K562 (cell line): ENCODE measurements around the gene PGBD4. TPM values are rescaled to one million over a fixed set of nuclear protein-coding genes. Genes with fewer than 3 reads are reported as not detected.

ENCODE experiments used
- ARHGAP35 ChIP-seq: fragments of 450-650 bp; IDR thresholded peaks from 2 replicates; pipeline ENCODE4 v1.6.1; 2018; ENCODE audit not compliant: partially characterized antibody
- ARID1B ChIP-seq: fragments of 450-650 bp; IDR thresholded peaks from 2 replicates; pipeline ENCODE4 v1.6.1; 2016; ENCODE audit warnings: antibody characterized with exemption, mild to moderate bottlenecking, inconsistent platforms
- CTBP1 ChIP-seq: fragments of 450-650 bp; IDR thresholded peaks from 2 replicates; pipeline ENCODE4 v1.6.1; 2016; ENCODE audit warnings: borderline replicate concordance
- ETV5 ChIP-seq: sonication (generic); formaldehyde crosslinking; IDR thresholded peaks from 2 replicates; pipeline ENCODE4 v1.4.0; 2020; ENCODE audit warnings: low read depth, mild to moderate bottlenecking, missing genetic modification reagents
- IRF2 ChIP-seq: sonication (generic); formaldehyde crosslinking; IDR thresholded peaks from 2 replicates; pipeline ENCODE4 v1.8.1; 2022; ENCODE audit warnings: mild to moderate bottlenecking, missing genetic modification reagents
- LCOR ChIP-seq: sonication (generic); formaldehyde crosslinking; IDR thresholded peaks from 2 replicates; pipeline ENCODE4 v1.8.0; 2022; ENCODE audit warnings: mild to moderate bottlenecking, missing genetic modification reagents
- MBD2 ChIP-seq: sonication (generic); IDR thresholded peaks from 2 replicates; pipeline ENCODE4 v1.6.1; 2016; ENCODE audit warnings: low read depth, borderline replicate concordance
- NCOA2 ChIP-seq, 2 experiments: fragments of 450-650 bp; IDR thresholded peaks; 2 replicates each; pipeline ENCODE4 v1.6.1; 2018; ENCODE audit warnings: mild to moderate bottlenecking in 2 of 2, moderate library complexity in 1 of 2; ENCODE audit not compliant: partially characterized antibody in 2 of 2
- NFIX ChIP-seq: fragments of 250-450 bp; sonication (Bioruptor Pico); IDR thresholded peaks from 2 replicates; pipeline ENCODE4 v1.4.0; 2020; ENCODE audit warnings: low read depth, mild to moderate bottlenecking, moderate library complexity
- PCBP2 ChIP-seq: fragments of 200-400 bp; formaldehyde crosslinking; IDR thresholded peaks from 2 replicates; pipeline ENCODE4 v1.6.1; 2018; ENCODE audit warnings: low read length, low read depth, mild to moderate bottlenecking, moderate library complexity; ENCODE audit not compliant: poor library complexity, severe bottlenecking
- RCOR1 ChIP-seq, 2 experiments: IDR thresholded peaks; 2 replicates each; pipeline ENCODE4 v1.6.1; 2012; ENCODE audit warnings: low read depth in 2 of 2, low read length in 2 of 2, borderline replicate concordance in 1 of 2, improper control_type of control experiment in 1 of 2
- SOX6 ChIP-seq: fragments of 450-650 bp; IDR thresholded peaks from 2 replicates; pipeline ENCODE4 v1.6.1; 2014; ENCODE audit warnings: mild to moderate bottlenecking
- TCF7 ChIP-seq: sonication (generic); IDR thresholded peaks from 2 replicates; pipeline ENCODE4 v1.6.1; 2016; ENCODE audit warnings: antibody characterized with exemption, borderline replicate concordance
- TEAD4 ChIP-seq, 2 experiments: sonication (generic) in 1 of 2; formaldehyde crosslinking in 1 of 2; IDR thresholded peaks; 2 replicates each; pipeline versions ENCODE4 v1.6.1 to v1.8.0; 2012 to 2022; ENCODE audit warnings: borderline replicate concordance in 1 of 2, inconsistent platforms in 1 of 2, low read length in 1 of 2, mild to moderate bottlenecking in 1 of 2, missing genetic modification reagents in 1 of 2
- ZFX ChIP-seq: sonication (generic); formaldehyde crosslinking; IDR thresholded peaks from 2 replicates; pipeline ENCODE4 v1.8.0; 2022; ENCODE audit warnings: mild to moderate bottlenecking, missing genetic modification reagents, moderate library complexity
- ZNF224 ChIP-seq: sonication (generic); formaldehyde crosslinking; IDR thresholded peaks from 2 replicates; pipeline ENCODE4 v1.8.0; 2022; ENCODE audit warnings: mild to moderate bottlenecking, missing genetic modification reagents
- ZNF76 ChIP-seq: fragments of 250-450 bp; sonication (Bioruptor Pico); IDR thresholded peaks from 2 replicates; pipeline ENCODE4 v1.4.0; 2020; ENCODE audit warnings: mild to moderate bottlenecking, moderate library complexity, borderline replicate concordance
- polyA plus RNA-seq, 8 experiments: library from polyadenylated mRNA; depleted of rRNA in 4 of 8; stranded (reverse) in 5 of 8; unstranded in 3 of 8; fragments of >200 nt; fragmentation: Nextera tagmentation in 2 of 8; fragmentation: Illumina TruSeq in 1 of 8; extraction: Ambion mirVana in 2 of 8; extraction: Trizol in 1 of 8; gene quantifications; 2 replicates each; pipeline versions ENCODE4 v1.2.1 to v1.2.3, GENCODE V29; 2011 to 2014; ENCODE audit warnings: inconsistent platforms in 1 of 8, missing spikeins in 1 of 8
- total RNA-seq, 7 experiments: library from RNA; depleted of rRNA in 6 of 7; stranded (reverse); fragments of >200 nt in 6 of 7; fragmentation: Illumina TruSeq in 2 of 7; extraction: Trizol in 2 of 7; gene quantifications; 2 replicates each; pipeline versions ENCODE4 v1.2.1 to v1.2.3, GENCODE V29; 2011 to 2021; ENCODE audit warnings: low replicate concordance in 1 of 7
- TF ChIP-seq, protein P1 (sequence below): IDR thresholded peaks from 2 replicates; pipeline ENCODE4 v1.6.1; 2014; ENCODE audit warnings: antibody characterized with exemption
- TF ChIP-seq, protein P2 (sequence below): fragments of 250-450 bp; sonication (Bioruptor Pico); IDR thresholded peaks from 2 replicates; pipeline ENCODE4 v1.4.0; 2020
- TF ChIP-seq, protein P3 (sequence below): fragments of 450-650 bp; IDR thresholded peaks from 2 replicates; pipeline ENCODE4 v1.6.1; 2016
- TF ChIP-seq, protein P4 (sequence below): IDR thresholded peaks from 2 replicates; pipeline ENCODE4 v1.6.1; 2012; ENCODE audit warnings: low read depth, low read length, improper control_type of control experiment, borderline replicate concordance
- TF ChIP-seq, protein P5 (sequence below): sonication (generic); formaldehyde crosslinking; IDR thresholded peaks from 2 replicates; pipeline ENCODE4 v1.8.1; 2023; ENCODE audit warnings: mild to moderate bottlenecking, missing genetic modification reagents

Gene PGBD4
- total and polyA plus RNA-seq, 9 of the 15 experiments (the other 6 are each of a cell fraction or from before 2014, with no cell fraction given), result 2.1 to 4.9 (median 2.7) TPM

DNA sequence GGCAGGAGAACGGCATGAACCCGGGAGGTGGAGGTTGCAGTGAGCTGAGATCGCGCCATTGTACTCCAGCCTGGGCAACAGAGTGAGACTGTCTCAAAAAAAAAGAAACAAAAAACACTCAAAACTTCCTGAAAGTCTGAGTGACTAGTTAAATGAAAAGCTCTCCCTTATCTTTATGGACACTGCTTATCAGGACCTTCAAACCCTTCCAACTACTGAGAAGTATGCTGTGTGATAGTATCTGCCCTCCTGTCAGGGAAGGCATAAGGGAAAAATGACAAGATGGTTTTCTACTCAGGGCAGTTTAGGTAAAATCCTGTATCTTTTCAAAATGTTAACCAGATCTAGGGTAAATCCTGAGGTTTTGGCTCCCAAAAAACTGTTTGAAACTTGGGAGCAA, 22.0 kb upstream of the PGBD4 start (continued):
- no peak for TF ChIP-seq ZNF224 (CRISPR knock-in tag)
- no peak for TF ChIP-seq TCF7
- TF ChIP-seq, protein P1, sequence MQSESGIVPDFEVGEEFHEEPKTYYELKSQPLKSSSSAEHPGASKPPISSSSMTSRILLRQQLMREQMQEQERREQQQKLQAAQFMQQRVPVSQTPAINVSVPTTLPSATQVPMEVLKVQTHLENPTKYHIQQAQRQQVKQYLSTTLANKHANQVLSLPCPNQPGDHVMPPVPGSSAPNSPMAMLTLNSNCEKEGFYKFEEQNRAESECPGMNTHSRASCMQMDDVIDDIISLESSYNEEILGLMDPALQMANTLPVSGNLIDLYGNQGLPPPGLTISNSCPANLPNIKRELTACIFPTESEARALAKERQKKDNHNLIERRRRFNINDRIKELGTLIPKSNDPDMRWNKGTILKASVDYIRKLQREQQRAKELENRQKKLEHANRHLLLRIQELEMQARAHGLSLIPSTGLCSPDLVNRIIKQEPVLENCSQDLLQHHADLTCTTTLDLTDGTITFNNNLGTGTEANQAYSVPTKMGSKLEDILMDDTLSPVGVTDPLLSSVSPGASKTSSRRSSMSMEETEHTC, result no peak
- no peak for TF ChIP-seq NCOA2 (IDR thresholded peaks at IDR 0.05; ENCODE audit: partially characterized antibody in 2 of 2)
- TF ChIP-seq IRF2 (CRISPR knock-in tag), result no peak
- peak; percentile 86 for TF ChIP-seq ARID1B
- TF ChIP-seq, protein P2, sequence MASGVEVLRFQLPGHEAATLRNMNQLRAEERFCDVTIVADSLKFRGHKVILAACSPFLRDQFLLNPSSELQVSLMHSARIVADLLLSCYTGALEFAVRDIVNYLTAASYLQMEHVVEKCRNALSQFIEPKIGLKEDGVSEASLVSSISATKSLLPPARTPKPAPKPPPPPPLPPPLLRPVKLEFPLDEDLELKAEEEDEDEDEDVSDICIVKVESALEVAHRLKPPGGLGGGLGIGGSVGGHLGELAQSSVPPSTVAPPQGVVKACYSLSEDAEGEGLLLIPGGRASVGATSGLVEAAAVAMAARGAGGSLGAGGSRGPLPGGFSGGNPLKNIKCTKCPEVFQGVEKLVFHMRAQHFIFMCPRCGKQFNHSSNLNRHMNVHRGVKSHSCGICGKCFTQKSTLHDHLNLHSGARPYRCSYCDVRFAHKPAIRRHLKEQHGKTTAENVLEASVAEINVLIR (CRISPR knock-in tag), result no peak
- TF ChIP-seq ZFX (CRISPR knock-in tag), result no peak
- no peak for TF ChIP-seq ZNF76 (CRISPR knock-in tag)
- peak; percentile 64 for TF ChIP-seq TEAD4 (IDR thresholded peaks at IDR 0.05; ENCODE audit: low read length)
- no peak for TF ChIP-seq TEAD4 (CRISPR knock-in tag; IDR thresholded peaks at IDR 0.05; ENCODE audit: borderline replicate concordance)
- TF ChIP-seq MBD2, result no peak
- TF ChIP-seq, protein P3, sequence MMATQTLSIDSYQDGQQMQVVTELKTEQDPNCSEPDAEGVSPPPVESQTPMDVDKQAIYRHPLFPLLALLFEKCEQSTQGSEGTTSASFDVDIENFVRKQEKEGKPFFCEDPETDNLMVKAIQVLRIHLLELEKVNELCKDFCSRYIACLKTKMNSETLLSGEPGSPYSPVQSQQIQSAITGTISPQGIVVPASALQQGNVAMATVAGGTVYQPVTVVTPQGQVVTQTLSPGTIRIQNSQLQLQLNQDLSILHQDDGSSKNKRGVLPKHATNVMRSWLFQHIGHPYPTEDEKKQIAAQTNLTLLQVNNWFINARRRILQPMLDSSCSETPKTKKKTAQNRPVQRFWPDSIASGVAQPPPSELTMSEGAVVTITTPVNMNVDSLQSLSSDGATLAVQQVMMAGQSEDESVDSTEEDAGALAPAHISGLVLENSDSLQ, result peak; percentile 77
- TF ChIP-seq, protein P4, sequence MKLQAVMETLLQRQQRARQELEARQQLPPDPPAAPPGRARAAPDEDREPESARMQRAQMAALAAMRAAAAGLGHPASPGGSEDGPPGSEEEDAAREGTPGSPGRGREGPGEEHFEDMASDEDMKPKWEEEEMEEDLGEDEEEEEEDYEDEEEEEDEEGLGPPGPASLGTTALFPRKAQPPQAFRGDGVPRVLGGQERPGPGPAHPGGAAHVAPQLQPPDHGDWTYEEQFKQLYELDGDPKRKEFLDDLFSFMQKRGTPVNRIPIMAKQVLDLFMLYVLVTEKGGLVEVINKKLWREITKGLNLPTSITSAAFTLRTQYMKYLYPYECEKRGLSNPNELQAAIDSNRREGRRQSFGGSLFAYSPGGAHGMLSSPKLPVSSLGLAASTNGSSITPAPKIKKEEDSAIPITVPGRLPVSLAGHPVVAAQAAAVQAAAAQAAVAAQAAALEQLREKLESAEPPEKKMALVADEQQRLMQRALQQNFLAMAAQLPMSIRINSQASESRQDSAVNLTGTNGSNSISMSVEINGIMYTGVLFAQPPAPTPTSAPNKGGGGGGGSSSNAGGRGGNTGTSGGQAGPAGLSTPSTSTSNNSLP, result no peak
- TF ChIP-seq RCOR1 (IDR thresholded peaks at IDR 0.05; ENCODE audit: borderline replicate concordance in 1 of 2, low read depth in 2 of 2, low read length in 2 of 2), result peak in 1 of 2 experiments; percentile 83; a peak in 2 of 4 replicates
- TF ChIP-seq ETV5 (CRISPR knock-in tag), result no peak
- no peak for TF ChIP-seq PCBP2
- TF ChIP-seq ARHGAP35, result no peak
- no peak for TF ChIP-seq NFIX (CRISPR knock-in tag)
- TF ChIP-seq CTBP1, result peak; percentile 63; the same call in 1 of the 2 replicates
- peak; percentile 62; the same call in 1 of the 2 replicates for TF ChIP-seq SOX6
- TF ChIP-seq, protein P5, sequence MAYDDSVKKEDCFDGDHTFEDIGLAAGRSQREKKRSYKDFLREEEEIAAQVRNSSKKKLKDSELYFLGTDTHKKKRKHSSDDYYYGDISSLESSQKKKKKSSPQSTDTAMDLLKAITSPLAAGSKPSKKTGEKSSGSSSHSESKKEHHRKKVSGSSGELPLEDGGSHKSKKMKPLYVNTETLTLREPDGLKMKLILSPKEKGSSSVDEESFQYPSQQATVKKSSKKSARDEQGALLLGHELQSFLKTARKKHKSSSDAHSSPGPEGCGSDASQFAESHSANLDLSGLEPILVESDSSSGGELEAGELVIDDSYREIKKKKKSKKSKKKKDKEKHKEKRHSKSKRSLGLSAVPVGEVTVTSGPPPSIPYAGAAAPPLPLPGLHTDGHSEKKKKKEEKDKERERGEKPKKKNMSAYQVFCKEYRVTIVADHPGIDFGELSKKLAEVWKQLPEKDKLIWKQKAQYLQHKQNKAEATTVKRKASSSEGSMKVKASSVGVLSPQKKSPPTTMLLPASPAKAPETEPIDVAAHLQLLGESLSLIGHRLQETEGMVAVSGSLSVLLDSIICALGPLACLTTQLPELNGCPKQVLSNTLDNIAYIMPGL (CRISPR knock-in tag), result no peak
- TF ChIP-seq LCOR, result no peak
